Retinal pigment epithelial cell (primary cell): ENCODE measurements around the gene FANCD2.

ENCODE experiments used
- DNase-seq: peaks from one replicate; pipeline ENCODE4 v3.0.0-alpha.2; 2010; ENCODE audit warnings: low read depth
- H3K4me3 ChIP-seq: 2 replicates; pipeline ENCODE4 v1.5.1; 2011; ENCODE audit warnings: mild to moderate bottlenecking, low read length, control low read depth, moderate library complexity
- TF ChIP-seq, protein P1 (sequence below): conservative IDR thresholded peaks from 2 replicates; pipeline ENCODE4 v1.5.1; 2011; ENCODE audit warnings: low read depth, low read length, control low read depth, inconsistent platforms

The FANCD2 gene

DNA sequence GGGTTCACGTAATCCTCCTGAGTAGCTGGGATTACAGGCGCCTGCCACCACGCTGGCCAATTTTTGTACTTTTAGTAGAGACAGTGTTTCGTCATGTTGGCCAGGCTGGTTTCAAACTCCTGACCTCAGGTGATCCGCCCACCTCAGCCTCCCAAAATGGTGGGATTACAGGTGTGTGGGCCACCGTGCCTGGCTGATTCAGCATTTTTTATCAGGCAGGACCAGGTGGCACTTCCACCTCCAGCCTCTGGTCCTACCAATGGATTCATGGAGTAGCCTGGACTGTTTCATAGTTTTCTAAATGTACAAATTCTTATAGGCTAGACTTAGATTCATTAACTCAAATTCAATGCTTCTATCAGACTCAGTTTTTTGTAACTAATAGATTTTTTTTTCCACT lies 124.8 kb downstream of the FANCD2 start:
- DNase-seq = no peak
- TF ChIP-seq, protein P1, sequence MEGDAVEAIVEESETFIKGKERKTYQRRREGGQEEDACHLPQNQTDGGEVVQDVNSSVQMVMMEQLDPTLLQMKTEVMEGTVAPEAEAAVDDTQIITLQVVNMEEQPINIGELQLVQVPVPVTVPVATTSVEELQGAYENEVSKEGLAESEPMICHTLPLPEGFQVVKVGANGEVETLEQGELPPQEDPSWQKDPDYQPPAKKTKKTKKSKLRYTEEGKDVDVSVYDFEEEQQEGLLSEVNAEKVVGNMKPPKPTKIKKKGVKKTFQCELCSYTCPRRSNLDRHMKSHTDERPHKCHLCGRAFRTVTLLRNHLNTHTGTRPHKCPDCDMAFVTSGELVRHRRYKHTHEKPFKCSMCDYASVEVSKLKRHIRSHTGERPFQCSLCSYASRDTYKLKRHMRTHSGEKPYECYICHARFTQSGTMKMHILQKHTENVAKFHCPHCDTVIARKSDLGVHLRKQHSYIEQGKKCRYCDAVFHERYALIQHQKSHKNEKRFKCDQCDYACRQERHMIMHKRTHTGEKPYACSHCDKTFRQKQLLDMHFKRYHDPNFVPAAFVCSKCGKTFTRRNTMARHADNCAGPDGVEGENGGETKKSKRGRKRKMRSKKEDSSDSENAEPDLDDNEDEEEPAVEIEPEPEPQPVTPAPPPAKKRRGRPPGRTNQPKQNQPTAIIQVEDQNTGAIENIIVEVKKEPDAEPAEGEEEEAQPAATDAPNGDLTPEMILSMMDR = no peak

More for the DNA sequence above, 124.8 kb downstream of the FANCD2 start:
- no peak overlapping the region for H3K4me3 ChIP-seq
